Right hindlimb (tissue), 1 donor: ENCODE data around the gene PDILT.

Experiments used
- DNase-seq: peaks from one replicate; pipeline ENCODE4 v3.0.0-alpha.2; 2018

The PDILT gene

DNA sequence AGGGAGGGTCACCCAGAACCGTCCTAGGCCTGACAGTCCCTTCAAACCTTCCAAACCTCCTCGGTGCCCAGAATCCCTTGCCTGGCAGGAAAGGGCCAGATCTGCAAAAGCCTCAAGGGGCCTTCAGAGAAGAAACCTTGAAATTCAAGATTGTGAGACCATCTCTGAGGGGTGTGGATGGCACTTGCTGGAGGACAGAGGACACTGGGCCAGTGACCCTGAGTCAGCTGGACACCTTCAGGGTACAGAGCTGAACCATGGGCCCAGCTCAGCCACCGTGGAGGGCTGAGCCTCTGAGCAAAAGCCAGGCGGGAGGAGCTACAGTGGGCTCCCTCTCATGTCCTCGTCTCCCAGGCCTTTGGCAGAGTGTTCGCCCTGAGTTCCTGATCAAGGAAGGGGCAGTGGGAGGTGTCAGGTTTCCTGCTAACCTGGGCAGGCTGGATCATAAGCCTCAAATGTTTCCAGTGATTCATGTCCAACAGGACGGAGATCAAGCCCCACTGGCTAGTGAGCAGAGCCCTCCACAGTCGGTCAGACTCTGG, 3.0 kb downstream of the PDILT start:
- no peak for DNase-seq

GRCh38 chr16:20401066-20401465, 3.5 kb downstream of the PDILT start:
- no peak for DNase-seq

- DNase-seq, result no peak
These were observed 5.4 kb downstream of the PDILT start for GRCh38 chr16:20399185-20399584.

- no peak for DNase-seq
These were observed 5.9 kb downstream of the PDILT start for GRCh38 chr16:20398603-20399002.

GRCh38 chr16:20397468-20398074, 7.0 kb downstream of the PDILT start:
- no peak for DNase-seq

GRCh38 chr16:20396846-20397467, 7.6 kb downstream of the PDILT start:
- no peak for DNase-seq

GRCh38 chr16:20395946-20396345, 8.6 kb downstream of the PDILT start:
- no peak for DNase-seq

DNA sequence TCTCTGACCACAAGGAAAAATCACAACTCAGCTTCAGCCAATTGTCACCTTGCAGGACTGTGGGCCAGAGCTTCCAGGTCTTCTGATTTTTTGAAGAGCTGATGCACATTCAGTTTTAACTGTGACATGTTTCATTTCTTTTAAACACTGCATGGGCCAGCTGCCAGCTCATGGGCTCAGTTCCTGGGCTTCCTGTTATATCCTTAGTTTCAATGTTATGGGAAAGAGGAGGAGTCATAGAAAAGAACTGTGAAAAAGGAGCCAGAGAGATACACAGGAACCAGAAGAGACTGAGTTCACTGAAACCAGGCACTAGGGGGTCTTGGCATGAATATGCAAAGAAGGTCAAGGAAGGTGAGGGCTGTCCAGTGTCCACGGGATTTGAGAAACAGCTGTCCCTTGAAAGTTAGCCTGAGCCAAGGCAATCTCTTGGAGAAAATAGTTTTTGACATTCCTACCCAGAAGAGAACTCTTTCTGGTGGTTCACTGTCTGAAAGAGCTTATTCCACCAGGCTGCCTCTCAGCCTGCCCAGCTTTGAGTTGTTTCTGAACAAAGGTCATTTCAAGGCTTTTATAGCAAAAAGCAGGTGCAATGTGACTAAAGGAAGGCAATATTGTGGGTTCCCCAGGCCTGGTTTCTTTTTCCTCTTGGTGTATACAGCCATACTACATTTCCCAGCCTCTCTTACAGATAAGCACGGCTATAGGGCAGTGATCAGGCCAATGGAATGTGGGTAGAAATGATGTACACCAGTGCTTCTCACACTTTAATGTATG, 10.5 kb downstream of the PDILT start:
- DNase-seq, result peak; percentile 33

GRCh38 chr16:20391045-20391444, 13.5 kb downstream of the PDILT start:
- no peak for DNase-seq

DNA sequence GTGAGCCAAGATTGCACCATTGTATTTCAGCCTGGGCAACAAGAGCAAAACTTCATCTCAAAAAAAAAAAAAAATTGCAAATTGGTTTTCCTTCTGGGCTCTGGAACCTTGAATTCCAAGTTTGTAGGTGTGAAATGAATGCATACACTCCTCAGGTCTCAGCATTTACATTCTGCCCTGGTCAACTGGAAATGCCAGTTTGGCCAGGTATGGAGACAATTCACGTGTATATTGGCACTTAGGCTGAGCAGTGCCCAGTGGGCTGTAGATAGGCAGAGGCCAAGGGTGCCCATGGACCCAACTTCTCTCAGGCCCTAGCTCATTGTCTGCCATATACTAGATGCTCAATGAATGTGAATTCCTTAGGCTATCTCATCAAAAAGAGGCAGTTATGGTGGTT, 15.7 kb downstream of the PDILT start:
- no peak for DNase-seq

- DNase-seq, result no peak
These were observed 16.6 kb downstream of the PDILT start for GRCh38 chr16:20387978-20388377.

GRCh38 chr16:20385844-20386832, 18.4 kb downstream of the PDILT start:
- peak; percentile 49 for DNase-seq

- DNase-seq, result peak; percentile 55
These were observed 21.2 kb downstream of the PDILT start for GRCh38 chr16:20383106-20384029.

- DNase-seq, result no peak
These were observed 22.2 kb downstream of the PDILT start for GRCh38 chr16:20382202-20382948.

DNA sequence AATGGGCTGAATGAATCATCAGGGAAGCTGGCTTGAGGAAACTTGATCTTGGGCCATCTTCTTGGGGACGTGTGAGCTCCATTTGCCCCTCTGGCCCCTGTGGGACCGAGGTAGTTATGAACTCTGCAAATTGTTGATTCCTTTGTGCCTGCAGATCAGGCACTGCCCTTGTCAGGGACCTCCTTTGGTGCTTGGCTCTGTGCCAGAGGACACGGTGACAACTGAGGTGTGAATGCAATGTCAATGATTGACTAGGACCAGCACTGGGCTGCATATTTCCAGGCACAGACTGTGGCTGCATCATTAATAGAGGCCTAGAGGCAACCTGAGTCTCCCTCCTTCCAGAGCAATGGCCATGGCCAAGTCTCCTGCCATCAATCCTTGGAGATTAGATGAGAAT, 23.8 kb downstream of the PDILT start:
- no peak for DNase-seq

- no peak for DNase-seq
These were observed 27.4 kb downstream of the PDILT start for GRCh38 chr16:20377181-20377580.

DNA sequence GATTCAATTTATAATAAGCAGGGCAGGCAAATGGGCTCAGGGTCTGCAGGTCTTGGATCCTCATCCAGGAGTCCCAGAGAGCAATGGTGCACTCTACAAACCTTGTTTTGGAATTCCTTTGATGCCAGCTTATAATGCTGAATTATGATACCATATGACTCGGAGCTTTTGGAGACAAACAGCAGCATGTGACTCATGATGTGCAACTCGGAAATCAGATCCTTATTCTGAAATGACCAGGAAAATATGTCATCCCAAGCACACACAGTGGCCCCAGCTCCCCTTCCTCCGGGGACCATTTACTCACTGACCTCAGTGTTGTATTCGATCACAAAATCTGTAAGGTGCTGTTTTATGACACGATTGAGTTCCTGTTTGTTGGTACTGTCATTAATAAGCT, 31.8 kb downstream of the PDILT start:
- DNase-seq, result no peak

DNA sequence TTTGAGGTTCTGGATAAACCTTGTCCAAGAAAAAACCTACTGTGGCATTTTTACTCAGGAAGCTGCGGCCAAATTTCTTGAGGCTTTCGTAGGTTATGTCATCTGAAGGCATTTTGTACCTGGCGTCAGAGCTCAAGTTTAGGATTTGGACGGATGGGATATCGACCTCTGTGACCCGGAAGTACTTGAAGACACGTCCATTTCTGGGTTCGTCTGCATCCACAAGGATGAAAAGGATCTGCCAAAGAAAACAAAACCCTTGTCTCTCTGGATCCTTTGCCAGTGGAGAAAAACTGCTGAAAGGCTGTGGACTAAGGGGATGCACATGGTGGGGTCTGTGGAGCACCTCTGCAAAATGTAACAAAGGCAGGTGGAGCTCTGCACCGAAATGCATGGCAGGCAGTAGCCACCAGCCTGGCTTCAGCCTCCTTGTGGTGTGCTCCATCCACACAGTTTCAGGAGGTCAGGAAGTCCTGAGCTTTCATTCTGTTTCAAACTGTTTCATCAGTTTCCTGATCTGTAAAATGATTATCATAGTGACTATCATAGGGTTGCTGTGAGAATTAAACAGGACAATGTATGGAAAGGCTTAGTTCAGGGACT, 35.0 kb downstream of the PDILT start:
- no peak for DNase-seq

GRCh38 chr16:20364051-20364450, 40.5 kb downstream of the PDILT start:
- DNase-seq, result no peak

DNA sequence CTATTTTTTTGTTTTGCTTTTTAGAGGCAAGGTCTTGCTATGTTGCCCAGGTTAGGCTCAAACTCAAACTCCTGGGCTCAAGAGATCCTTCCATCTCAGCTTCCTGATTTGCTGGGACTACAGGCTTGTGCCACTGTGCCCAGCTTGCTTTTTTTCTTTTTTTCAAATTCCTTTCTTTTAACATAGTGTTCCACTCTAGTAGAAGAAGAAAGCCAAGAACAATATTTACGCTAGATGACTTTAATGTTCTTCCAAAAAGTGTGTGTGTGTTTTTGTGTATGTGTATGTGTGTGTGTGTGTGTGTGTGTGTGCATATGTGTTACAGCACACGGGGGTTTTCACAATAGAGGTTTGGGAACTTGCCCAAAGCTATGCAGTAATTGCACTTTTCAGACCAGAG, 41.3 kb downstream of the PDILT start:
- DNase-seq, result no peak
